ENCODE data around the gene ERF. TPM values are rescaled to one million over a fixed set of nuclear protein-coding genes. Genes with fewer than 3 reads are reported as not detected.
A peak's percentile ranks its signal among the peaks of the same experiment; 100 is the strongest.

ERF gene
- total and polyA plus RNA-seq, 7 donors, result 18.6 to 42.8 (median 23.6) TPM

- Histone ChIP-seq H3K27ac (peak overlapping the region; percentile 84 to 100 (median 98)), H3K4me1 (peaks cover 0 to 72% (median 63%) of the 10 kb centered on the region in 4 donors), H3K4me3 (no peak overlapping the region), H3K9me3 (no peaks in the 10 kb centered on the region), H3K27me3 (no peaks in the 10 kb centered on the region), H3K36me3 (peaks cover 14 to 22% (median 17%) of the 10 kb centered on the region in 4 donors)
- intact Hi-C loops (cut with DNase I), result loop anchor here (1.0 to 2.0 kb wide), 2 partner anchors 32 to 50 kb away; no protein-coding TSS in a partner anchor
- no peak for DNase-seq
- WGBS, 2 donors, result 71 to 85% methylated on average over 7 of the region's 7 CpGs
- TF ChIP-seq EP300 (IDR thresholded peaks at IDR 0.05) (no peak), POLR2A (IDR thresholded peaks at IDR 0.05) (no peak), POLR2AphosphoS5 (IDR thresholded peaks at IDR 0.05) (peak in 1 of 4 donors; percentile 7)
- TF ChIP-seq, protein P1, sequence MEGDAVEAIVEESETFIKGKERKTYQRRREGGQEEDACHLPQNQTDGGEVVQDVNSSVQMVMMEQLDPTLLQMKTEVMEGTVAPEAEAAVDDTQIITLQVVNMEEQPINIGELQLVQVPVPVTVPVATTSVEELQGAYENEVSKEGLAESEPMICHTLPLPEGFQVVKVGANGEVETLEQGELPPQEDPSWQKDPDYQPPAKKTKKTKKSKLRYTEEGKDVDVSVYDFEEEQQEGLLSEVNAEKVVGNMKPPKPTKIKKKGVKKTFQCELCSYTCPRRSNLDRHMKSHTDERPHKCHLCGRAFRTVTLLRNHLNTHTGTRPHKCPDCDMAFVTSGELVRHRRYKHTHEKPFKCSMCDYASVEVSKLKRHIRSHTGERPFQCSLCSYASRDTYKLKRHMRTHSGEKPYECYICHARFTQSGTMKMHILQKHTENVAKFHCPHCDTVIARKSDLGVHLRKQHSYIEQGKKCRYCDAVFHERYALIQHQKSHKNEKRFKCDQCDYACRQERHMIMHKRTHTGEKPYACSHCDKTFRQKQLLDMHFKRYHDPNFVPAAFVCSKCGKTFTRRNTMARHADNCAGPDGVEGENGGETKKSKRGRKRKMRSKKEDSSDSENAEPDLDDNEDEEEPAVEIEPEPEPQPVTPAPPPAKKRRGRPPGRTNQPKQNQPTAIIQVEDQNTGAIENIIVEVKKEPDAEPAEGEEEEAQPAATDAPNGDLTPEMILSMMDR (IDR thresholded peaks at IDR 0.05), result no peak
These were observed 7.8 kb downstream of the ERF start for GRCh38 chr19:42246922-42247639.

- Histone ChIP-seq H3K4me1 (peaks cover 0 to 71% (median 61%) of the 10 kb centered on the region in 4 donors), H3K9me3 (no peaks in the 10 kb centered on the region), H3K4me3 (no peak overlapping the region), H3K27me3 (no peaks in the 10 kb centered on the region), H3K27ac (peak overlapping the region; percentile 84 to 100 (median 98)), H3K36me3 (peaks cover 14 to 22% (median 17%) of the 10 kb centered on the region in 4 donors)
- TF ChIP-seq POLR2AphosphoS5 (IDR thresholded peaks at IDR 0.05) (peak; percentile 31 to 78 (median 66)), POLR2A (IDR thresholded peaks at IDR 0.05) (no peak), EP300 (IDR thresholded peaks at IDR 0.05) (no peak)
- TF ChIP-seq, protein P1 (IDR thresholded peaks at IDR 0.05), result peak; percentile 67 to 81 (median 73)
- DNase-seq, result peak; percentile 95
- intact Hi-C loops (cut with DNase I), result loop anchor here (1.0 to 2.0 kb wide), 2 partner anchors 33 to 50 kb away; no protein-coding TSS in a partner anchor
- WGBS, 2 donors, result 25 to 46% methylated on average over 10 of the region's 10 CpGs
These were observed 8.6 kb downstream of the ERF start for GRCh38 chr19:42246143-42246921.

- DNase-seq, result no peak
- 60 to 79% methylated on average over 10 of the region's 10 CpGs for WGBS, 2 donors
- Histone ChIP-seq H3K27ac (peak overlapping the region; percentile 84 to 100 (median 98)), H3K27me3 (no peaks in the 10 kb centered on the region), H3K4me1 (peaks cover 0 to 71% (median 60%) of the 10 kb centered on the region in 4 donors), H3K9me3 (no peaks in the 10 kb centered on the region), H3K4me3 (peak overlapping the region in 1 of 4 donors; percentile 63), H3K36me3 (peaks cover 14 to 23% (median 17%) of the 10 kb centered on the region in 4 donors)
- intact Hi-C loops (cut with DNase I), result no loop called here
- TF ChIP-seq POLR2A (IDR thresholded peaks at IDR 0.05) (no peak), POLR2AphosphoS5 (IDR thresholded peaks at IDR 0.05) (no peak), EP300 (IDR thresholded peaks at IDR 0.05) (no peak)
- TF ChIP-seq, protein P1 (IDR thresholded peaks at IDR 0.05), result no peak
These were observed 9.7 kb downstream of the ERF start for GRCh38 chr19:42245231-42245630.

- Histone ChIP-seq H3K27me3 (no peaks in the 10 kb centered on the region), H3K9me3 (no peaks in the 10 kb centered on the region), H3K27ac (peak overlapping the region; percentile 84 to 100 (median 98)), H3K4me3 (peak overlapping the region; percentile 23 to 93 (median 70)), H3K4me1 (peaks cover 0 to 70% (median 56%) of the 10 kb centered on the region in 4 donors), H3K36me3 (peaks cover 13 to 24% (median 14%) of the 10 kb centered on the region in 4 donors)
- DNase-seq, result peak; percentile 95
- TF ChIP-seq EP300 (IDR thresholded peaks at IDR 0.05) (peak in 1 of 4 donors; percentile 43), POLR2A (IDR thresholded peaks at IDR 0.05) (peak; percentile 72 to 75), POLR2AphosphoS5 (IDR thresholded peaks at IDR 0.05) (peak; percentile 61 to 88 (median 81))
- TF ChIP-seq, protein P1 (IDR thresholded peaks at IDR 0.05), result peak; percentile 44 to 70 (median 58)
- intact Hi-C loops (cut with DNase I), result no loop called here
- 1 to 2% methylated on average over 45 of the region's 45 CpGs for WGBS, 2 donors
These were observed 10.3 kb downstream of the ERF start for GRCh38 chr19:42244347-42245220.

Data from sigmoid colon (tissue), 7 donors.